ENCODE data around the gene ZNF90.
"Not testable (repeated sequence)": the region's sequence is repeated elsewhere in the genome, so short reads cannot be mapped to it uniquely, and the experiment has no call there.

The ZNF90 gene

GRCh38 chr19:20103091-20103740, 25.4 kb downstream of the ZNF90 start:
- no peak for DNase-seq (ENCODE audit: low spot score)

GRCh38 chr19:20107301-20107700, 29.5 kb downstream of the ZNF90 start:
- no peak for DNase-seq (ENCODE audit: low spot score)

GRCh38 chr19:20118064-20118839, 40.5 kb downstream of the ZNF90 start:
- DNase-seq (ENCODE audit: low spot score), result not testable (repeated sequence)

- DNase-seq (ENCODE audit: low spot score), result no peak
These were observed 47.1 kb downstream of the ZNF90 start for GRCh38 chr19:20124879-20125278.

- DNase-seq (ENCODE audit: low spot score), result not testable (repeated sequence)
These were observed 55.1 kb downstream of the ZNF90 start for GRCh38 chr19:20132933-20133332.

GRCh38 chr19:20137714-20138113, 59.9 kb downstream of the ZNF90 start:
- DNase-seq (ENCODE audit: low spot score), result not testable (repeated sequence)

- DNase-seq (ENCODE audit: low spot score), result no peak
These were observed 73.9 kb downstream of the ZNF90 start for GRCh38 chr19:20151617-20152145.

- DNase-seq (ENCODE audit: low spot score), result not testable (repeated sequence)
These were observed 74.7 kb downstream of the ZNF90 start for GRCh38 chr19:20152506-20152905.

- DNase-seq (ENCODE audit: low spot score), result no peak
These were observed 75.5 kb downstream of the ZNF90 start for GRCh38 chr19:20153281-20153680.

GRCh38 chr19:20154636-20155035, 76.8 kb downstream of the ZNF90 start:
- no peak for DNase-seq (ENCODE audit: low spot score)

- DNase-seq (ENCODE audit: low spot score), result no peak
These were observed 85.0 kb downstream of the ZNF90 start for GRCh38 chr19:20162821-20163220.

- no peak for DNase-seq (ENCODE audit: low spot score)
These were observed 86.7 kb downstream of the ZNF90 start for GRCh38 chr19:20164456-20164855.

- DNase-seq (ENCODE audit: low spot score), result no peak
These were observed 88.3 kb downstream of the ZNF90 start for GRCh38 chr19:20165971-20166592.

GRCh38 chr19:20167020-20167644, 89.3 kb downstream of the ZNF90 start, which contains the start of gene ZNF486:
Gene ZNF486 (plus strand): TSS chr19:20167214. CDS start chr19:20167331, 117 bp downstream.
- peak; percentile 92 for DNase-seq (ENCODE audit: low spot score)

- peak; percentile 13 for DNase-seq (ENCODE audit: low spot score)
These were observed 89.9 kb downstream of the ZNF90 start for GRCh38 chr19:20167651-20168122.

Data from AG08395 (cell line).